HL-60 (cell line): ENCODE results near the gene VAT1.

Source experiments
- CTCF ChIP-seq: IDR thresholded peaks from one replicate; pipeline ENCODE4 v1.5.1; 2011; ENCODE audit warnings: low read length, control low read depth, inconsistent platforms; ENCODE audit not compliant: insufficient read depth
- GABPA ChIP-seq: IDR thresholded peaks from 2 replicates; pipeline ENCODE4 v1.6.1; 2012; ENCODE audit warnings: low read depth
- POLR2AphosphoS5 ChIP-seq: IDR thresholded peaks from 2 replicates; pipeline ENCODE4 v1.6.1; 2012; ENCODE audit warnings: low read depth
- REST ChIP-seq: IDR thresholded peaks from 2 replicates; pipeline ENCODE4 v1.6.1; 2012; ENCODE audit warnings: low read depth; ENCODE audit not compliant: insufficient replicate concordance
- SPI1 ChIP-seq: IDR thresholded peaks from 2 replicates; pipeline ENCODE4 v1.6.1; 2012; ENCODE audit warnings: low read depth, mild to moderate bottlenecking, borderline replicate concordance

GRCh38 chr17:43030137-43030767 lies 8.1 kb upstream of the VAT1 start:
- TF ChIP-seq CTCF (no peak), SPI1 (no peak), REST (no peak), POLR2AphosphoS5 (no peak), GABPA (no peak)
